HL-60 (cell line): Measurements from ENCODE around the gene DNMT3A.

Experiments used
- DNase-seq, 2 experiments: peaks; one replicate each; pipeline ENCODE4 v3.0.0-alpha.2; 2010 to 2020; ENCODE audit warnings: low read depth in 1 of 2, low spot score in 1 of 2
- H3K27ac ChIP-seq: fragments of 250-450 bp; sonication (Bioruptor Pico); replicated peaks from 2 replicates; pipeline ENCODE4 v1.5.1; 2020; ENCODE audit warnings: mild to moderate bottlenecking, moderate library complexity
- H3K27me3 ChIP-seq: fragments of 250-450 bp; sonication (Bioruptor Pico); 2 replicates; pipeline ENCODE4 v1.5.1; 2021; ENCODE audit warnings: mild to moderate bottlenecking, moderate library complexity; ENCODE audit not compliant: insufficient read depth, poor library complexity, severe bottlenecking
- H3K4me3 ChIP-seq: replicated peaks from 2 replicates; pipeline ENCODE4 v1.5.1; 2011; ENCODE audit warnings: mild to moderate bottlenecking, control low read depth, low read length; ENCODE audit not compliant: insufficient read depth
- CTCF ChIP-seq: IDR thresholded peaks from one replicate; pipeline ENCODE4 v1.5.1; 2011; ENCODE audit warnings: low read length, control low read depth, inconsistent platforms; ENCODE audit not compliant: insufficient read depth
- GABPA ChIP-seq: IDR thresholded peaks from 2 replicates; pipeline ENCODE4 v1.6.1; 2012; ENCODE audit warnings: low read depth
- POLR2AphosphoS5 ChIP-seq: IDR thresholded peaks from 2 replicates; pipeline ENCODE4 v1.6.1; 2012; ENCODE audit warnings: low read depth
- REST ChIP-seq: IDR thresholded peaks from 2 replicates; pipeline ENCODE4 v1.6.1; 2012; ENCODE audit warnings: low read depth; ENCODE audit not compliant: insufficient replicate concordance
- SPI1 ChIP-seq: IDR thresholded peaks from 2 replicates; pipeline ENCODE4 v1.6.1; 2012; ENCODE audit warnings: low read depth, mild to moderate bottlenecking, borderline replicate concordance

Gene DNMT3A

GRCh38 chr2:25336383-25336841, 5.3 kb downstream of the DNMT3A start:
- no peak overlapping the region for H3K27ac ChIP-seq
- no peak for DNase-seq
- TF ChIP-seq GABPA (no peak), POLR2AphosphoS5 (no peak), SPI1 (no peak), CTCF (no peak), REST (no peak)
- no peak overlapping the region for H3K4me3 ChIP-seq
- H3K27me3 ChIP-seq, result no peaks in the 10 kb centered on the region

- Histone ChIP-seq H3K4me3 (no peak overlapping the region), H3K27ac (no peak overlapping the region), H3K27me3 (no peaks in the 10 kb centered on the region)
- DNase-seq, result no peak
- no peak for TF ChIP-seq SPI1
Measured at GRCh38 chr2:25335971-25336370, 5.8 kb downstream of the DNMT3A start.

- TF ChIP-seq CTCF (no peak), SPI1 (no peak), POLR2AphosphoS5 (no peak)
- no peak for DNase-seq
- Histone ChIP-seq H3K27me3 (no peaks in the 10 kb centered on the region), H3K4me3 (no peak overlapping the region), H3K27ac (no peak overlapping the region)
Measured at GRCh38 chr2:25335204-25335603, 6.5 kb downstream of the DNMT3A start.

- no peak overlapping the region for H3K27ac ChIP-seq
- no peaks in the 10 kb centered on the region for H3K27me3 ChIP-seq
- no peak overlapping the region for H3K4me3 ChIP-seq
- no peak for DNase-seq
- TF ChIP-seq SPI1 (no peak), CTCF (no peak), POLR2AphosphoS5 (no peak)
Measured at GRCh38 chr2:25334482-25334881, 7.2 kb downstream of the DNMT3A start.

GRCh38 chr2:25333981-25334380, 7.7 kb downstream of the DNMT3A start:
- no peak overlapping the region for H3K4me3 ChIP-seq
- no peak for DNase-seq
- TF ChIP-seq SPI1, result no peak
- no peak for TF ChIP-seq CTCF
- no peak for TF ChIP-seq REST
- no peak for TF ChIP-seq POLR2AphosphoS5
- no peak for TF ChIP-seq GABPA
- H3K27me3 ChIP-seq, result no peaks in the 10 kb centered on the region
- H3K27ac ChIP-seq, result no peak overlapping the region
